Measurements from ENCODE around the gene ARHGEF2. TPM values are rescaled to one million over a fixed set of nuclear protein-coding genes. Genes with fewer than 3 reads are reported as not detected.
"Not testable (repeated sequence)": the region's sequence is repeated elsewhere in the genome, so short reads cannot be mapped to it uniquely, and the experiment has no call there.

Gene ARHGEF2
- polyA plus RNA-seq, 1 of the 3 experiments (the other 2 are of a cell fraction) = 50.8 TPM

DNA sequence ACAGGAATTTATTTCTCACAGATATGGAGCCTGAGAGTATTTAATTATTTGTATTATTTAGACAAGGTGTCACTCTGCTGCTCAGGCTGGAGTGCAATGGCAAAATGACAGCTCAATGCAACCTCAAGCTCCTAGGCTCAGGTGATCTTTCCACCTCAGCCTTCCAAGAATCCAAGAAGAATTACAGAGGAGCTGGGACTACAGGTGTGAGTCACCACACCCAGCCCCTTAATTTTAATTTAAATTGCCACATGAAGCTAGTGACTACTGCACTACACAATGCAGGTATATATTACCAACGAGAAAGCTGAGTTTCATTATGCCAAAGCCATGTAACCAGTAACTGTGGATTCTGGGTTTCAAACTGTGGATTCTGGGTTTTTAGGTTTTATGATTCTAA lies 46.3 kb downstream of the ARHGEF2 start:
- Histone ChIP-seq H3K4me1 (ENCODE audit: control insufficient read depth in 1 of 2, insufficient read depth in 2 of 2, low read depth in 1 of 2, low read length in 1 of 2) (peaks cover 19 to 20% of the 10 kb centered on the region in 2 experiments), H3K79me2 (ENCODE audit: insufficient read depth) (peaks cover 77% of the 10 kb centered on the region), H3K9me2 (no peaks in the 10 kb centered on the region), H3K9ac (peak overlapping the region; percentile 98; the same call in 1 of the 2 replicates), H3K4me2 (peak overlapping the region; percentile 97), H3K36me3 (replicated peaks in 1 of 2; ENCODE audit: control insufficient read depth in 1 of 2, insufficient read depth in 2 of 2, low read length in 1 of 2) (peaks cover 45 to 55% of the 10 kb centered on the region in 2 experiments), H3F3A (replicated peaks; ENCODE audit: insufficient read depth) (peaks cover 26% of the 10 kb centered on the region), H2AFZ (ENCODE audit: low read depth) (no peak overlapping the region), H4K20me1 (ENCODE audit: insufficient read depth) (peaks cover 42% of the 10 kb centered on the region), H3K9me3 (no peaks in the 10 kb centered on the region), H3K27me3 (ENCODE audit: insufficient read depth) (no peaks in the 10 kb centered on the region), H3K27ac (ENCODE audit: low read depth in 2 of 2, low read length in 1 of 2) (no peak overlapping the region), H3K4me3 (ENCODE audit: low read depth in 2 of 2, low read length in 1 of 2) (peak overlapping the region; percentile 17 to 86; a peak in 3 of 4 replicates)
- WGBS (ENCODE audit: low lambda C conversion rate) = 17% methylated on average over 1 of the region's 1 CpG
- TF ChIP-seq FOXM1 (IDR thresholded peaks at IDR 0.05; ENCODE audit: low read depth) (no peak), JUND (IDR thresholded peaks at IDR 0.05) (no peak), ELF1 (IDR thresholded peaks at IDR 0.05) (no peak), GATA2 (CRISPR knock-in tag; IDR thresholded peaks at IDR 0.05) (no peak), RAD21 (IDR thresholded peaks at IDR 0.05; ENCODE audit: low read length) (no peak), YY1 (IDR thresholded peaks at IDR 0.05; ENCODE audit: low read depth) (no peak), SIN3A (IDR thresholded peaks at IDR 0.05; ENCODE audit: borderline replicate concordance, low read depth, low read length) (no peak), MXI1 (IDR thresholded peaks at IDR 0.05; ENCODE audit: low read depth, low read length) (no peak), CHD2 (IDR thresholded peaks at IDR 0.05; ENCODE audit: low read length, partially characterized antibody) (no peak)
- ChIA-PET POLR2A (interaction anchor here (0.6 to 1.9 kb wide), 5 partner anchors 8 to 151 kb away, joined by 3 to 4 read pairs (median 4); partner anchors contain the start of genes MEX3A and SYT11), CTCF (interaction anchor here (0.6 to 3.5 kb wide), 8 partner anchors 8 to 134 kb away, joined by 3 to 20 read pairs (median 4); no protein-coding TSS in a partner anchor)
- DNase-seq = no peak

DNA sequence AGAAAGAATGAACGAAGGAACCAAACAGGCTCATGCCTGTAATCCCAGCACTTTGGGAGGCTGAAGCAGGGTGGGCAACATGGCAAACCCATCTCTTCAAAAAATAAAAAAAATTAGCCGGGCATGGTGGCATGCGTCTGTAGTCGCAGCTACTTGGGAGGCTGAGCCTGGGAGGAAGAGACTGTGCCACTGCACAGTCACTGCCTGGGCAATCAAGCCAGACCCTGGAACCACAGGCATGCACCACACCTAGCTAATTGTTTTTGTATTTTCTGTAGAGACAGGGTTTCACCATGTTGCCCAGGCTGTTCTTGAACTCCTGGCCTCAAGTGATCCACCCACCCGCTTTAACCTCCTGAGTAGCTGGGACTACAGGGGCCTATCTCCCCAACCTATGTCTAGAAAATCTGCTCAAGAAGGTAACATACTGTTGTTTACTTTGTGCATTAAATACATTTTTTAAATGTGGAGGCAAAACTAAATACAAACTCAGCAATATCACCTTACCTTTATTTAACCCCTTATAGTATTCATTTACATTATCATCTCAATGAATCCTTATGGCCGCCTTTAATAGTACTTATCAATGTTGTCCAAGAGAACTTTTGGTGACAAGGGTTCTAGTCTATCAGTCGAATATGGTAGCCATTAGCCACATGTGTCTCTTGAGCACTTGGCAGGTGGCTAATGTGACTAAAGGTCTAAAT lies 46.9 kb downstream of the ARHGEF2 start:
- Histone ChIP-seq H3K36me3 (replicated peaks in 1 of 2; ENCODE audit: control insufficient read depth in 1 of 2, insufficient read depth in 2 of 2, low read length in 1 of 2) (peaks cover 51 to 61% of the 10 kb centered on the region in 2 experiments), H3K27me3 (ENCODE audit: insufficient read depth) (no peaks in the 10 kb centered on the region), H2AFZ (ENCODE audit: low read depth) (no peak overlapping the region), H3K9me2 (no peaks in the 10 kb centered on the region), H3K9ac (peak overlapping the region; percentile 98), H3K4me1 (ENCODE audit: control insufficient read depth in 1 of 2, insufficient read depth in 2 of 2, low read depth in 1 of 2, low read length in 1 of 2) (peaks cover 19 to 20% of the 10 kb centered on the region in 2 experiments), H4K20me1 (ENCODE audit: insufficient read depth) (peaks cover 42% of the 10 kb centered on the region), H3K4me2 (peak overlapping the region; percentile 97), H3K79me2 (ENCODE audit: insufficient read depth) (peaks cover 83% of the 10 kb centered on the region), H3K9me3 (no peaks in the 10 kb centered on the region), H3K4me3 (ENCODE audit: low read depth in 2 of 2, low read length in 1 of 2) (peak overlapping the region; percentile 17 to 86), H3K27ac (ENCODE audit: low read depth in 2 of 2, low read length in 1 of 2) (peak overlapping the region in 1 of 2 experiments; percentile 30; a peak in 1 of 4 replicates), H3F3A (replicated peaks; ENCODE audit: insufficient read depth) (peaks cover 30% of the 10 kb centered on the region)
- CTCF ChIA-PET = interaction anchor here (3.5 kb wide), 1 partner anchor 58 kb away, joined by 20 read pairs; no protein-coding TSS in a partner anchor
- DNase-seq = no peak
- TF ChIP-seq SIN3A (IDR thresholded peaks at IDR 0.05; ENCODE audit: borderline replicate concordance, low read depth, low read length) (peak; percentile 46; the same call in 1 of the 2 replicates), REST (IDR thresholded peaks at IDR 0.05; ENCODE audit: low read depth, low read length) (no peak)
- 21% methylated on average over 7 of the region's 7 CpGs for WGBS (ENCODE audit: low lambda C conversion rate)
- POLR2A ChIA-PET = interaction anchor here (0.6 to 1.9 kb wide), 6 partner anchors 9 to 151 kb away, joined by 3 to 4 read pairs (median 4); partner anchors contain the start of genes MEX3A and SYT11

- ChIA-PET CTCF (interaction anchor here (3.5 kb wide), 1 partner anchor 59 kb away, joined by 20 read pairs; no protein-coding TSS in a partner anchor), POLR2A (interaction anchor here (0.6 to 1.9 kb wide), 3 partner anchors 12 to 152 kb away, joined by 3 to 4 read pairs (median 3); partner anchors contain the start of gene MEX3A)
- H2AFZ ChIP-seq (ENCODE audit: low read depth); DNase-seq; H3K9me2 ChIP-seq; H3K27me3 ChIP-seq (ENCODE audit: insufficient read depth); H3K9me3 ChIP-seq: not testable (repeated sequence)
- peak overlapping the region; percentile 98 for H3K9ac ChIP-seq
- peaks cover 59 to 69% of the 10 kb centered on the region in 2 experiments for H3K36me3 ChIP-seq (replicated peaks in 1 of 2; ENCODE audit: control insufficient read depth in 1 of 2, insufficient read depth in 2 of 2, low read length in 1 of 2)
- H4K20me1 ChIP-seq (ENCODE audit: insufficient read depth) = peaks cover 42% of the 10 kb centered on the region
- H3K79me2 ChIP-seq (ENCODE audit: insufficient read depth) = peaks cover 90% of the 10 kb centered on the region
- WGBS (ENCODE audit: low lambda C conversion rate) = 32% methylated on average over 10 of the region's 10 CpGs
- H3F3A ChIP-seq (replicated peaks; ENCODE audit: insufficient read depth) = peaks cover 30% of the 10 kb centered on the region
- H3K27ac ChIP-seq (ENCODE audit: low read depth in 2 of 2, low read length in 1 of 2) = peak overlapping the region in 1 of 2 experiments; percentile 30; a peak in 1 of 4 replicates
- peak overlapping the region; percentile 17 to 86 for H3K4me3 ChIP-seq (ENCODE audit: low read depth in 2 of 2, low read length in 1 of 2)
- H3K4me2 ChIP-seq = peak overlapping the region; percentile 97
- peaks cover 19 to 20% of the 10 kb centered on the region in 2 experiments for H3K4me1 ChIP-seq (ENCODE audit: control insufficient read depth in 1 of 2, insufficient read depth in 2 of 2, low read depth in 1 of 2, low read length in 1 of 2)
These were observed 47.6 kb downstream of the ARHGEF2 start for GRCh38 chr1:155930725-155931124.

Measured in SK-N-SH (cell line).